ENCODE results near the gene SUMF2.
"Not testable (repeated sequence)": the region's sequence is repeated elsewhere in the genome, so short reads cannot be mapped to it uniquely, and the experiment has no call there.

- TF ChIP-seq CTCF, POLR2A (IDR thresholded peaks at IDR 0.05): not testable (repeated sequence)
Measured at GRCh38 chr7:56031556-56031955, 32.5 kb upstream of the SUMF2 start.
